K562 (cell line): ENCODE measurements around the gene HSD11B1L.

ENCODE experiments used
- BHLHE40 ChIP-seq: IDR thresholded peaks from 2 replicates; pipeline ENCODE4 v1.6.1; 2011; ENCODE audit warnings: low read length, improper control_type of control experiment
- CTCF ChIP-seq, 3 experiments: IDR thresholded peaks in 2 of 3; conservative IDR thresholded peaks in 1 of 3; 2 replicates each; pipeline ENCODE4 v1.5.1; 2011 to 2012; ENCODE audit warnings: low read length in 3 of 3, mild to moderate bottlenecking in 3 of 3, control low read depth in 2 of 3, improper control_type of control experiment in 1 of 3, inconsistent platforms in 1 of 3, low read depth in 1 of 3, mixed read lengths in 1 of 3, moderate library complexity in 1 of 3; ENCODE audit not compliant: insufficient read depth in 2 of 3
- EZH2 ChIP-seq: IDR thresholded peaks from 2 replicates; pipeline ENCODE4 v1.6.1; 2012; ENCODE audit warnings: low read depth, mild to moderate bottlenecking, inconsistent platforms, low read length, borderline replicate concordance
- MAFF ChIP-seq: IDR thresholded peaks from 2 replicates; pipeline ENCODE4 v1.6.1; 2012; ENCODE audit warnings: low read length, improper control_type of control experiment
- MAFG ChIP-seq: fragments of 450-650 bp; conservative IDR thresholded peaks from 2 replicates; pipeline ENCODE4 v1.6.1; 2016; ENCODE audit warnings: missing genetic modification characterization, missing compliant biosample characterization
- MBD2 ChIP-seq: sonication (generic); IDR thresholded peaks from 2 replicates; pipeline ENCODE4 v1.6.1; 2016; ENCODE audit warnings: low read depth, borderline replicate concordance
- NFRKB ChIP-seq: fragments of 450-650 bp; IDR thresholded peaks from 2 replicates; pipeline ENCODE4 v1.6.1; 2016; ENCODE audit warnings: low read depth
- PREB ChIP-seq: sonication (generic); formaldehyde crosslinking; IDR thresholded peaks from 2 replicates; pipeline ENCODE4 v1.8.1; 2023; ENCODE audit warnings: mild to moderate bottlenecking, missing genetic modification reagents
- SIN3A ChIP-seq, 2 experiments: fragments of 150-350 bp in 1 of 2; IDR thresholded peaks; 2 replicates each; pipeline ENCODE4 v1.6.1; 2011 to 2016; ENCODE audit warnings: borderline replicate concordance in 2 of 2, low read depth in 2 of 2, low read length in 2 of 2, mild to moderate bottlenecking in 2 of 2, moderate library complexity in 2 of 2; ENCODE audit not compliant: control insufficient read depth in 1 of 2
- TAF15 ChIP-seq: fragments of 200-400 bp; formaldehyde crosslinking; IDR thresholded peaks from 2 replicates; pipeline ENCODE4 v1.6.1; 2017; ENCODE audit warnings: mild to moderate bottlenecking, low read depth, low read length, moderate library complexity
- TFE3 ChIP-seq: fragments of 450-650 bp; formaldehyde crosslinking; IDR thresholded peaks from 2 replicates; pipeline ENCODE4 v1.4.0; 2020; ENCODE audit warnings: mild to moderate bottlenecking, mixed read lengths
- ZFP1 ChIP-seq: fragments of 450-650 bp; formaldehyde crosslinking; IDR thresholded peaks from 2 replicates; pipeline ENCODE4 v1.4.0; 2020; ENCODE audit warnings: mild to moderate bottlenecking, mixed read lengths
- ZFX ChIP-seq: sonication (generic); formaldehyde crosslinking; IDR thresholded peaks from 2 replicates; pipeline ENCODE4 v1.8.0; 2022; ENCODE audit warnings: mild to moderate bottlenecking, missing genetic modification reagents, moderate library complexity

- TF ChIP-seq EZH2, result no peak
- TF ChIP-seq MBD2, result no peak
- TF ChIP-seq BHLHE40, result no peak
- no peak for TF ChIP-seq CTCF (IDR thresholded peaks at IDR 0.05 in 2 of 3, conservative IDR thresholded peaks at IDR 0.05 in 1 of 3; ENCODE audit: insufficient read depth in 2 of 3, low read depth in 1 of 3, low read length in 3 of 3)
- no peak for TF ChIP-seq MAFF
- no peak for TF ChIP-seq ZFP1
- no peak for TF ChIP-seq TAF15
- peak in 1 of 2 experiments; percentile 63; a peak in 1 of 4 replicates for TF ChIP-seq SIN3A (IDR thresholded peaks at IDR 0.05; ENCODE audit: borderline replicate concordance in 2 of 2, control insufficient read depth in 1 of 2, low read depth in 2 of 2, low read length in 2 of 2)
- TF ChIP-seq PREB, result no peak
- no peak for TF ChIP-seq NFRKB
- TF ChIP-seq MAFG (tag), result no peak
- no peak for TF ChIP-seq ZFX (CRISPR knock-in tag)
- no peak for TF ChIP-seq TFE3 (CRISPR knock-in tag)
Observed at GRCh38 chr19:5679289-5680083, 1.3 kb upstream of the HSD11B1L start.
